ENCODE results near the gene CXCL17.

CXCL17 gene

GRCh38 chr19:42419309-42419708 lies 23.4 kb downstream of the CXCL17 start:
- Histone ChIP-seq H3K9ac (ENCODE audit: low read length in 5 of 5) (peak overlapping the region in 2 of 5 donors; percentile 69 to 78), H3K4me1 (ENCODE audit: control insufficient read depth in 5 of 5, insufficient read depth in 5 of 5, low read length in 5 of 5) (peaks cover 15 to 70% (median 57%) of the 10 kb centered on the region in 5 donors), H3K27ac (ENCODE audit: low read depth, low read length) (peak overlapping the region; percentile 100), H3K36me3 (ENCODE audit: control insufficient read depth in 5 of 5, insufficient read depth in 5 of 5, low read length in 5 of 5) (peaks cover 0 to 4% (median 2%) of the 10 kb centered on the region in 5 donors), H3K4me3 (ENCODE audit: low read depth in 1 of 5, low read length in 5 of 5) (peak overlapping the region; percentile 39 to 88 (median 67)), H3K9me3 (ENCODE audit: control insufficient read depth in 5 of 5, low read length in 5 of 5) (no peaks in the 10 kb centered on the region), H3K27me3 (ENCODE audit: control insufficient read depth in 5 of 5, insufficient read depth in 4 of 5, low read length in 5 of 5) (peaks cover 0 to 3% (median 0%) of the 10 kb centered on the region in 5 donors)

- Histone ChIP-seq H3K4me1 (ENCODE audit: control insufficient read depth in 5 of 5, insufficient read depth in 5 of 5, low read length in 5 of 5) (peaks cover 8 to 73% (median 57%) of the 10 kb centered on the region in 5 donors), H3K27ac (ENCODE audit: low read depth, low read length) (peak overlapping the region; percentile 100), H3K27me3 (ENCODE audit: control insufficient read depth in 5 of 5, insufficient read depth in 4 of 5, low read length in 5 of 5) (no peaks in the 10 kb centered on the region), H3K9ac (ENCODE audit: low read length in 5 of 5) (peak overlapping the region; percentile 57 to 96 (median 81)), H3K4me3 (ENCODE audit: low read depth in 1 of 5, low read length in 5 of 5) (peak overlapping the region in 4 of 5 donors; percentile 29 to 80 (median 74)), H3K9me3 (ENCODE audit: control insufficient read depth in 5 of 5, low read length in 5 of 5) (no peaks in the 10 kb centered on the region), H3K36me3 (ENCODE audit: control insufficient read depth in 5 of 5, insufficient read depth in 5 of 5, low read length in 5 of 5) (peaks cover 0 to 40% (median 35%) of the 10 kb centered on the region in 5 donors)
These were observed 30.1 kb downstream of the CXCL17 start for GRCh38 chr19:42412661-42413076.

GRCh38 chr19:42412227-42412626 lies 30.5 kb downstream of the CXCL17 start:
- Histone ChIP-seq H3K9me3 (ENCODE audit: control insufficient read depth in 5 of 5, low read length in 5 of 5) (no peaks in the 10 kb centered on the region), H3K36me3 (ENCODE audit: control insufficient read depth in 5 of 5, insufficient read depth in 5 of 5, low read length in 5 of 5) (peaks cover 0 to 44% (median 39%) of the 10 kb centered on the region in 5 donors), H3K4me1 (ENCODE audit: control insufficient read depth in 5 of 5, insufficient read depth in 5 of 5, low read length in 5 of 5) (peaks cover 8 to 78% (median 62%) of the 10 kb centered on the region in 5 donors), H3K9ac (ENCODE audit: low read length in 5 of 5) (peak overlapping the region; percentile 68 to 96 (median 81)), H3K27me3 (ENCODE audit: control insufficient read depth in 5 of 5, insufficient read depth in 4 of 5, low read length in 5 of 5) (no peaks in the 10 kb centered on the region), H3K27ac (ENCODE audit: low read depth, low read length) (peak overlapping the region; percentile 100), H3K4me3 (ENCODE audit: low read depth in 1 of 5, low read length in 5 of 5) (peak overlapping the region; percentile 68 to 94 (median 79))

GRCh38 chr19:42411581-42412178 lies 31.1 kb downstream of the CXCL17 start:
- Histone ChIP-seq H3K4me1 (ENCODE audit: control insufficient read depth in 5 of 5, insufficient read depth in 5 of 5, low read length in 5 of 5) (peaks cover 9 to 83% (median 66%) of the 10 kb centered on the region in 5 donors), H3K9me3 (ENCODE audit: control insufficient read depth in 5 of 5, low read length in 5 of 5) (no peaks in the 10 kb centered on the region), H3K36me3 (ENCODE audit: control insufficient read depth in 5 of 5, insufficient read depth in 5 of 5, low read length in 5 of 5) (peaks cover 0 to 50% (median 45%) of the 10 kb centered on the region in 5 donors), H3K9ac (ENCODE audit: low read length in 5 of 5) (peak overlapping the region; percentile 68 to 96 (median 78)), H3K27ac (ENCODE audit: low read depth, low read length) (peak overlapping the region; percentile 100), H3K4me3 (ENCODE audit: low read depth in 1 of 5, low read length in 5 of 5) (peak overlapping the region; percentile 68 to 94 (median 79)), H3K27me3 (ENCODE audit: control insufficient read depth in 5 of 5, insufficient read depth in 4 of 5, low read length in 5 of 5) (no peaks in the 10 kb centered on the region)

GRCh38 chr19:42410371-42410770 lies 32.4 kb downstream of the CXCL17 start:
- H3K36me3 ChIP-seq (ENCODE audit: control insufficient read depth in 5 of 5, insufficient read depth in 5 of 5, low read length in 5 of 5): peaks cover 0 to 63% (median 58%) of the 10 kb centered on the region in 5 donors
- H3K27me3 ChIP-seq (ENCODE audit: control insufficient read depth in 5 of 5, insufficient read depth in 4 of 5, low read length in 5 of 5): no peaks in the 10 kb centered on the region
- H3K9ac ChIP-seq (ENCODE audit: low read length in 5 of 5): peak overlapping the region; percentile 68 to 96 (median 78)
- peak overlapping the region; percentile 68 to 94 (median 79) for H3K4me3 ChIP-seq (ENCODE audit: low read depth in 1 of 5, low read length in 5 of 5)
- H3K27ac ChIP-seq (ENCODE audit: low read depth, low read length): peak overlapping the region; percentile 100
- peaks cover 10 to 93% (median 77%) of the 10 kb centered on the region in 5 donors for H3K4me1 ChIP-seq (ENCODE audit: control insufficient read depth in 5 of 5, insufficient read depth in 5 of 5, low read length in 5 of 5)
- H3K9me3 ChIP-seq (ENCODE audit: control insufficient read depth in 5 of 5, low read length in 5 of 5): no peaks in the 10 kb centered on the region

GRCh38 chr19:42409477-42409876 lies 33.3 kb downstream of the CXCL17 start:
- H3K36me3 ChIP-seq (ENCODE audit: control insufficient read depth in 5 of 5, insufficient read depth in 5 of 5, low read length in 5 of 5): peaks cover 0 to 69% (median 66%) of the 10 kb centered on the region in 5 donors
- H3K27me3 ChIP-seq (ENCODE audit: control insufficient read depth in 5 of 5, insufficient read depth in 4 of 5, low read length in 5 of 5): no peaks in the 10 kb centered on the region
- H3K27ac ChIP-seq (ENCODE audit: low read depth, low read length): peak overlapping the region; percentile 100
- H3K4me3 ChIP-seq (ENCODE audit: low read depth in 1 of 5, low read length in 5 of 5): peak overlapping the region; percentile 68 to 94 (median 79)
- H3K4me1 ChIP-seq (ENCODE audit: control insufficient read depth in 5 of 5, insufficient read depth in 5 of 5, low read length in 5 of 5): peaks cover 10 to 98% (median 84%) of the 10 kb centered on the region in 5 donors
- peak overlapping the region; percentile 68 to 96 (median 78) for H3K9ac ChIP-seq (ENCODE audit: low read length in 5 of 5)
- H3K9me3 ChIP-seq (ENCODE audit: control insufficient read depth in 5 of 5, low read length in 5 of 5): no peaks in the 10 kb centered on the region

GRCh38 chr19:42407816-42408175 lies 35.0 kb downstream of the CXCL17 start:
- peaks cover 0 to 78% (median 71%) of the 10 kb centered on the region in 5 donors for H3K36me3 ChIP-seq (ENCODE audit: control insufficient read depth in 5 of 5, insufficient read depth in 5 of 5, low read length in 5 of 5)
- no peaks in the 10 kb centered on the region for H3K9me3 ChIP-seq (ENCODE audit: control insufficient read depth in 5 of 5, low read length in 5 of 5)
- no peaks in the 10 kb centered on the region for H3K27me3 ChIP-seq (ENCODE audit: control insufficient read depth in 5 of 5, insufficient read depth in 4 of 5, low read length in 5 of 5)
- peaks cover 9 to 87% (median 81%) of the 10 kb centered on the region in 5 donors for H3K4me1 ChIP-seq (ENCODE audit: control insufficient read depth in 5 of 5, insufficient read depth in 5 of 5, low read length in 5 of 5)
- H3K9ac ChIP-seq (ENCODE audit: low read length in 5 of 5): peak overlapping the region in 4 of 5 donors; percentile 3 to 96 (median 81)
- peak overlapping the region; percentile 68 to 94 (median 79) for H3K4me3 ChIP-seq (ENCODE audit: low read depth in 1 of 5, low read length in 5 of 5)
- peak overlapping the region; percentile 100 for H3K27ac ChIP-seq (ENCODE audit: low read depth, low read length)

GRCh38 chr19:42407085-42407815 lies 35.5 kb downstream of the CXCL17 start:
- peak overlapping the region; percentile 68 to 94 (median 79) for H3K4me3 ChIP-seq (ENCODE audit: low read depth in 1 of 5, low read length in 5 of 5)
- H3K36me3 ChIP-seq (ENCODE audit: control insufficient read depth in 5 of 5, insufficient read depth in 5 of 5, low read length in 5 of 5): peaks cover 0 to 81% (median 75%) of the 10 kb centered on the region in 5 donors
- H3K9me3 ChIP-seq (ENCODE audit: control insufficient read depth in 5 of 5, low read length in 5 of 5): no peaks in the 10 kb centered on the region
- H3K27me3 ChIP-seq (ENCODE audit: control insufficient read depth in 5 of 5, insufficient read depth in 4 of 5, low read length in 5 of 5): no peaks in the 10 kb centered on the region
- H3K9ac ChIP-seq (ENCODE audit: low read length in 5 of 5): peak overlapping the region in 4 of 5 donors; percentile 56 to 96 (median 81)
- peaks cover 8 to 88% (median 80%) of the 10 kb centered on the region in 5 donors for H3K4me1 ChIP-seq (ENCODE audit: control insufficient read depth in 5 of 5, insufficient read depth in 5 of 5, low read length in 5 of 5)
- H3K27ac ChIP-seq (ENCODE audit: low read depth, low read length): peak overlapping the region; percentile 100

- Histone ChIP-seq H3K9me3 (ENCODE audit: control insufficient read depth in 5 of 5, low read length in 5 of 5) (no peaks in the 10 kb centered on the region), H3K36me3 (ENCODE audit: control insufficient read depth in 5 of 5, insufficient read depth in 5 of 5, low read length in 5 of 5) (peaks cover 0 to 81% (median 75%) of the 10 kb centered on the region in 5 donors), H3K4me3 (ENCODE audit: low read depth in 1 of 5, low read length in 5 of 5) (peak overlapping the region; percentile 68 to 80 (median 70)), H3K4me1 (ENCODE audit: control insufficient read depth in 5 of 5, insufficient read depth in 5 of 5, low read length in 5 of 5) (peaks cover 6 to 91% (median 84%) of the 10 kb centered on the region in 5 donors), H3K9ac (ENCODE audit: low read length in 5 of 5) (peak overlapping the region in 2 of 5 donors; percentile 16 to 94), H3K27me3 (ENCODE audit: control insufficient read depth in 5 of 5, insufficient read depth in 4 of 5, low read length in 5 of 5) (no peaks in the 10 kb centered on the region), H3K27ac (ENCODE audit: low read depth, low read length) (peak overlapping the region; percentile 100)
These were observed 36.6 kb downstream of the CXCL17 start for GRCh38 chr19:42406111-42406510.

All from subcutaneous abdominal adipose tissue (tissue), 5 donors.